DOHH2 (cell line): ENCODE data around the gene RIMBP2.

Experiments used
- CTCF ChIP-seq: fragments of 200-600 bp; sonication (generic); IDR thresholded peaks from one replicate; pipeline ENCODE4 v1.5.1; 2014; ENCODE audit warnings: antibody characterized with exemption, mild to moderate bottlenecking, low read depth, low read length; ENCODE audit not compliant: poor library complexity, severe bottlenecking
- EZH2phosphoT487 ChIP-seq: fragments of 200-600 bp; sonication (generic); IDR thresholded peaks from 2 replicates; pipeline ENCODE4 v1.6.1; 2017; ENCODE audit warnings: borderline replicate concordance, mild to moderate bottlenecking, antibody characterized with exemption, low read length, moderate library complexity, mixed read lengths

DNA sequence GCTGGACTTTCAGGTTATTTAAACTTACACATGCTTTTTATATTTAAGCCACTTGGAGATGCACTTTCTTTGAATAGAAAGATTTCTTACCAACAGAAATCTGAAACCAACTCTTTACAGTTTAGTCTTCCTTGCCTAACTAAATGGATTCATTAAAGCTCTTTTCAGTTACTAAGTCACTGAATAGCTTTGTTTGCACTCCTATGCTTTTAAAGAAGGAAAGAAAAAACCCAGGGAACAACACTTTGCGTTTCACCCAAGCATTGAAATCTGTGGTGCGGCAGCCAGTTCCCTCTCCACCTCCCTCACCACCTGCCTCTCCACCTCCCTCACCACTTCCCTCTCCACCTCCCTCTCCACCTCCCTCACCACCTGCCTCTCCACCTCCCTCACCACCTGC is 70.3 kb downstream of the RIMBP2 start:
- TF ChIP-seq CTCF (no peak), EZH2phosphoT487 (no peak)
